RPMI8226 (cell line): ENCODE measurements around the gene ADCYAP1R1.
"Not testable (repeated sequence)": the region's sequence is repeated elsewhere in the genome, so short reads cannot be mapped to it uniquely, and the experiment has no call there.

ENCODE experiments used
- DNase-seq: peaks from one replicate; pipeline ENCODE4 v3.0.0-alpha.2; 2015

Gene ADCYAP1R1

GRCh38 chr7:31146030-31146429 lies 93.9 kb downstream of the ADCYAP1R1 start:
- no peak for DNase-seq

GRCh38 chr7:31146538-31146937 lies 94.4 kb downstream of the ADCYAP1R1 start:
- DNase-seq, result no peak

- DNase-seq, result no peak
These were observed 99.7 kb downstream of the ADCYAP1R1 start for GRCh38 chr7:31151849-31152248.

GRCh38 chr7:31153318-31153717 lies 101.2 kb downstream of the ADCYAP1R1 start:
- not testable (repeated sequence) for DNase-seq

- no peak for DNase-seq
These were observed 108.8 kb downstream of the ADCYAP1R1 start for GRCh38 chr7:31160941-31161340.
